PC-3 (cell line): ENCODE results near the gene CCDC122. TPM values are rescaled to one million over a fixed set of nuclear protein-coding genes. Genes with fewer than 3 reads are reported as not detected.

Source experiments
- ATAC-seq: fragments of 200-7000 bp; cut with Tn5 transposase; 2 replicates; pipeline ENCODE4 v1.9.1; 2020; ENCODE audit warnings: mild to moderate bottlenecking, moderate library complexity
- BruUV-seq: library from RNA; stranded (reverse); fragments of 400-500 nt; replicated peaks from 2 replicates; lab custom pipeline; 2021; lab: Mats Ljungman, UMichigan
- CTCF ChIA-PET: fragments of 300-600 bp; sonication (Branson Sonifier 250); formaldehyde crosslinking; loops from one replicate; lab custom pipeline; 2022; ENCODE audit warnings: antibody characterized with exemption; lab: Charles Lee
- POLR2A ChIA-PET: fragments of 300-600 bp; sonication (Branson Sonifier 250); formaldehyde crosslinking; loops from one replicate; lab custom pipeline; 2022; ENCODE audit warnings: antibody characterized with exemption; ENCODE audit not compliant: unreplicated experiment; lab: Charles Lee
- DNase-seq: peaks from one replicate; pipeline ENCODE4 v3.0.0-alpha.2; 2015
- H2AFZ ChIP-seq: fragments of 300-600 bp; sonication (generic); 2 replicates; pipeline ENCODE4 v1.6.0; 2016; ENCODE audit warnings: antibody characterized with exemption, low read length
- H3F3A ChIP-seq: fragments of 300-600 bp; sonication (generic); one replicate; pipeline ENCODE4 v1.6.0; 2017; ENCODE audit warnings: antibody characterized with exemption, low read length, control low read depth, mild to moderate bottlenecking; ENCODE audit not compliant: unreplicated experiment
- H3K27ac ChIP-seq: fragments of 300-600 bp; sonication (generic); 2 replicates; pipeline ENCODE4 v1.5.1; 2016; ENCODE audit warnings: mild to moderate bottlenecking, low read length
- H3K27me3 ChIP-seq: fragments of 300-600 bp; sonication (generic); 2 replicates; pipeline ENCODE4 v1.6.1; 2016; ENCODE audit warnings: low read length, mixed read lengths
- H3K36me3 ChIP-seq: fragments of 300-600 bp; sonication (generic); 2 replicates; pipeline ENCODE4 v1.6.1; 2016; ENCODE audit warnings: low read depth, mixed run types, low read length, mixed read lengths
- H3K4me1 ChIP-seq: fragments of 300-600 bp; sonication (generic); 2 replicates; pipeline ENCODE4 v1.5.1; 2016; ENCODE audit warnings: low read length; ENCODE audit not compliant: insufficient read depth
- H3K4me2 ChIP-seq: fragments of 300-600 bp; sonication (generic); 2 replicates; pipeline ENCODE4 v1.6.0; 2016; ENCODE audit warnings: low read length
- H3K4me3 ChIP-seq: fragments of 300-600 bp; sonication (generic); 2 replicates; pipeline ENCODE4 v1.5.1; 2016; ENCODE audit warnings: mild to moderate bottlenecking, low read length, mixed read lengths
- H3K79me2 ChIP-seq: fragments of 300-600 bp; sonication (generic); 2 replicates; pipeline ENCODE4 v1.6.1; 2017; ENCODE audit warnings: low read length, mixed read lengths
- H3K9ac ChIP-seq: fragments of 300-600 bp; sonication (generic); 2 replicates; pipeline ENCODE4 v1.6.0; 2016; ENCODE audit warnings: mild to moderate bottlenecking, low read length
- H3K9me2 ChIP-seq: fragments of 300-600 bp; sonication (generic); replicated peaks from 2 replicates; pipeline ENCODE4 v1.6.1; 2016; ENCODE audit warnings: mixed run types, low read length, mixed read lengths
- H3K9me3 ChIP-seq: fragments of 300-600 bp; sonication (generic); 2 replicates; pipeline ENCODE4 v1.6.1; 2016; ENCODE audit warnings: low read length, mixed read lengths
- H4K20me1 ChIP-seq: fragments of 300-600 bp; sonication (generic); 2 replicates; pipeline ENCODE4 v1.6.1; 2016; ENCODE audit warnings: low read length, mixed read lengths
- EZH2 ChIP-seq: fragments of 300-600 bp; sonication (generic); IDR thresholded peaks from one replicate; pipeline ENCODE4 v1.6.1; 2017; ENCODE audit warnings: antibody characterized with exemption, mild to moderate bottlenecking, low read length; ENCODE audit not compliant: unreplicated experiment
- EZH2phosphoT487 ChIP-seq: fragments of 300-600 bp; sonication (generic); IDR thresholded peaks from 2 replicates; pipeline ENCODE4 v1.6.1; 2018; ENCODE audit warnings: mild to moderate bottlenecking, antibody characterized with exemption, low read length, borderline replicate concordance
- intact Hi-C: fragments of 100-400 bp; cut with micrococcal nuclease; formaldehyde crosslinking; loops from 2 replicates; pipeline ENCODE4 v1.9.0; 2023
- total RNA-seq: library from RNA; depleted of rRNA; stranded (reverse); fragments of >200 nt; gene quantifications from 2 replicates; pipeline ENCODE4 v1.2.3, GENCODE V29; 2014; rRNA removed
- TF ChIP-seq, protein P1 (sequence below): fragments of 300-600 bp; sonication (generic); conservative IDR thresholded peaks from 2 replicates; pipeline ENCODE4 v1.5.1; 2017; ENCODE audit warnings: antibody characterized with exemption, low read depth, mild to moderate bottlenecking, low read length

CCDC122 gene
- total RNA-seq, 1 experiment from 2014 or later = 4.6 TPM

DNA sequence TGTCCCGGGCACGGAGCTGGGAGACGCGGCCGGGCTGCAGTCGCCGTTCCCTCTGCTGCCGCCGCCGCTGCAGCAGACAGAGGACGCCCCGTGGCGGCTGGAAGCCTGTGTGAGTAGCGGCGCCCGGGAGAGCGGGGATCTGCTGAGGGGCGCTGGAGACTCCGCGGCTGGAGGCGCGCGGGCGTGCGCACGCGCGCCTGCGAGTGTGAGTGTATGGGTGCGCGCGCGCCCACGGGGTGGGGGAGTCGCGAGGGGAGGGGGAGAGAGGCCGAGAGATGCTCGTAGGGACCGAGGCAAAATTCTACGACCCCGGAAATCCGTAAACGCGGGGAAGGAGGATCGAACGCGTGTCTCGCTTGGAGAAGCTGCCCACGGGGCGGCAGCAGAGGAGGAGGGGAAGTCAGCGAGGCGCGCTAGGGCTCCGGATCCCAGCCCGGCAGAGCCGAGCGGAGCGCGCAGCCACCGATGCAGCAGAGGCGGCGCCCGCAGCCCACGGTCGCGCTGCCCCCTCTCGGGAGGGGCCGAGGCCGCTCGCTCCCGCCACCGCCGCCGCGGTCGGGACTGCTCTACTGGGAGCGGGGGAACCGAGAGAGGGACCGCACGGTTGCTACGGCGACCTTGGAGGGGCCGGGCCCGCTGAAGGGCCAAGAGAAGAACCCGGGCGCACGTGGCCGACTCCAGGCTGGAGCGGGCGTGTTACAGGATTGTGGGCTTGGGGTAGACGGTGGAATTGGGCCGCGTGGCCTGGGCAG lies 92.6 kb downstream of the CCDC122 start, which contains the start of gene ENOX1:
Gene ENOX1 (minus strand): TSS at position 207 of the 752 bp plus-strand sequence.
- Histone ChIP-seq H3K9ac (peak within 1 kb of the TSS; percentile 76), H3K9me3 (no peaks in the 10 kb centered on the region), H3K27ac (no peak within 1 kb of the TSS), H3K79me2 (no peaks in the 10 kb centered on the region), H3F3A (no peaks in the 10 kb centered on the region), H3K27me3 (no peaks in the 10 kb centered on the region), H2AFZ (peak within 1 kb of the TSS; percentile 92), H4K20me1 (no peaks in the 10 kb centered on the region), H3K9me2 (no peaks in the 10 kb centered on the region), H3K4me2 (peak within 1 kb of the TSS; percentile 95), H3K4me1 (peaks cover 7% of the 10 kb centered on the region; the same call in 1 of the 2 replicates), H3K4me3 (peak within 1 kb of the TSS; percentile 79), H3K36me3 (no peaks in the 10 kb centered on the region)
- peak; percentile 47 for DNase-seq
- ChIA-PET CTCF (no interaction called here), POLR2A (interaction anchor here (0.5 kb wide), 1 partner anchor 28 kb away, joined by 4 read pairs; no protein-coding TSS in a partner anchor)
- intact Hi-C loops = loop anchor here (5.0 to 10.0 kb wide), 3 partner anchors 102 to 485 kb away; no protein-coding TSS in a partner anchor
- TF ChIP-seq EZH2phosphoT487 (no peak), EZH2 (no peak)
- TF ChIP-seq, protein P1, sequence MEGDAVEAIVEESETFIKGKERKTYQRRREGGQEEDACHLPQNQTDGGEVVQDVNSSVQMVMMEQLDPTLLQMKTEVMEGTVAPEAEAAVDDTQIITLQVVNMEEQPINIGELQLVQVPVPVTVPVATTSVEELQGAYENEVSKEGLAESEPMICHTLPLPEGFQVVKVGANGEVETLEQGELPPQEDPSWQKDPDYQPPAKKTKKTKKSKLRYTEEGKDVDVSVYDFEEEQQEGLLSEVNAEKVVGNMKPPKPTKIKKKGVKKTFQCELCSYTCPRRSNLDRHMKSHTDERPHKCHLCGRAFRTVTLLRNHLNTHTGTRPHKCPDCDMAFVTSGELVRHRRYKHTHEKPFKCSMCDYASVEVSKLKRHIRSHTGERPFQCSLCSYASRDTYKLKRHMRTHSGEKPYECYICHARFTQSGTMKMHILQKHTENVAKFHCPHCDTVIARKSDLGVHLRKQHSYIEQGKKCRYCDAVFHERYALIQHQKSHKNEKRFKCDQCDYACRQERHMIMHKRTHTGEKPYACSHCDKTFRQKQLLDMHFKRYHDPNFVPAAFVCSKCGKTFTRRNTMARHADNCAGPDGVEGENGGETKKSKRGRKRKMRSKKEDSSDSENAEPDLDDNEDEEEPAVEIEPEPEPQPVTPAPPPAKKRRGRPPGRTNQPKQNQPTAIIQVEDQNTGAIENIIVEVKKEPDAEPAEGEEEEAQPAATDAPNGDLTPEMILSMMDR = no peak
- peak; percentile 59 for ATAC-seq
- no TSS peak for BruUV-seq

DNA sequence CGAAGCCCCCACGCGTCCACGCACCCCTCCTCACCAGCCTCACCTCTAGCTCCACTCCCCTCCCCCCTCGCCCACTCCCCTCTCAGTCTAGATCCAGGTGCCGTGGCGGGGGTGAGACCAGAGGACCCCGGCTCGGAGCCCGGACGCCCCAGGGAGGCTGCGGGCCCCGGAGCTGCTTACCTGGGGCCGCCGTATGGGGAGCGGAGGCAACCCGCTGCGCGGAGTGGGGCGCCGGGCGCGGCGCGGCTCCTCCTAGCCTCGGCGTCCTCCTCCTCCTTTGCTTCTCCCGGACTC lies 93.1 kb downstream of the CCDC122 start:
- POLR2A ChIA-PET = interaction anchor here (0.5 to 0.6 kb wide), 2 partner anchors 27 to 96 kb away, joined by 3 to 4 read pairs; no protein-coding TSS in a partner anchor

More for the DNA sequence above, 93.1 kb downstream of the CCDC122 start:
- no peaks in the 10 kb centered on the region for H3K79me2 ChIP-seq
- peaks cover 7% of the 10 kb centered on the region; the same call in 1 of the 2 replicates for H3K4me1 ChIP-seq
- no peaks in the 10 kb centered on the region for H3K9me3 ChIP-seq
- DNase-seq (no peak), ATAC-seq (no peak)
- H3K27me3 ChIP-seq = no peaks in the 10 kb centered on the region
- CTCF ChIA-PET = interaction anchor here (0.7 kb wide), 1 partner anchor 128 kb away, joined by 6 read pairs; no protein-coding TSS in a partner anchor
- H3K27ac ChIP-seq = no peak overlapping the region
- no peaks in the 10 kb centered on the region for H3F3A ChIP-seq
- H3K4me2 ChIP-seq = peak overlapping the region; percentile 95
- H4K20me1 ChIP-seq = no peaks in the 10 kb centered on the region
- H2AFZ ChIP-seq = peak overlapping the region; percentile 92
- no peaks in the 10 kb centered on the region for H3K36me3 ChIP-seq
- H3K4me3 ChIP-seq = peak overlapping the region; percentile 79
- intact Hi-C loops = loop anchor here (5.0 to 10.0 kb wide), 3 partner anchors 102 to 484 kb away; no protein-coding TSS in a partner anchor
- no peaks in the 10 kb centered on the region for H3K9me2 ChIP-seq
- TF ChIP-seq EZH2 = no peak
- TF ChIP-seq, protein P1 = no peak
- TF ChIP-seq EZH2phosphoT487 = no peak
- no TSS peak for BruUV-seq
- peak overlapping the region; percentile 12; the same call in 1 of the 2 replicates for H3K9ac ChIP-seq

Other genes with a start within 250 kb of the CCDC122 start
- 0.81 and 0.95 TPM in 2 replicates for gene ENOX1, start 92.8 kb downstream of the CCDC122 start, total RNA-seq
- 0.86 and 1.2 TPM in 2 replicates for gene LACC1, start 164 bp upstream of the CCDC122 start, total RNA-seq